Liver (tissue), 9 donors: ENCODE measurements around the gene BHMT2. TPM values are rescaled to one million over a fixed set of nuclear protein-coding genes. Genes with fewer than 3 reads are reported as not detected.

Experiments used
- DNase-seq: peaks from one replicate; pipeline ENCODE4 v3.0.0-alpha.2; 2017; ENCODE audit warnings: low spot score
- H3K27ac ChIP-seq, 2 donors: one replicate each; pipeline ENCODE4 v1.7.0; 2013; ENCODE audit warnings: inconsistent platforms in 2 of 2, low read length in 2 of 2, control low read depth in 1 of 2, low read depth in 1 of 2, mild to moderate bottlenecking in 1 of 2
- H3K27me3 ChIP-seq, 4 donors: one replicate each; pipeline versions ENCODE4 v1.6.1 to v1.7.0; 2013; ENCODE audit warnings: low read length in 3 of 4, inconsistent platforms in 1 of 4, mild to moderate bottlenecking in 1 of 4, moderate library complexity in 1 of 4; ENCODE audit not compliant: control insufficient read depth in 4 of 4, insufficient read depth in 4 of 4
- H3K36me3 ChIP-seq, 4 donors: one replicate each; pipeline versions ENCODE4 v1.6.1 to v1.7.0; 2013; ENCODE audit warnings: low read length in 3 of 4, mild to moderate bottlenecking in 3 of 4, low read depth in 1 of 4, moderate library complexity in 1 of 4; ENCODE audit not compliant: control insufficient read depth in 4 of 4, insufficient read depth in 3 of 4
- H3K4me1 ChIP-seq, 4 donors: one replicate each; pipeline versions ENCODE4 v1.6.1 to v1.7.0; 2013; ENCODE audit warnings: low read length in 3 of 4, mild to moderate bottlenecking in 3 of 4, moderate library complexity in 1 of 4; ENCODE audit not compliant: control insufficient read depth in 4 of 4, insufficient read depth in 4 of 4
- H3K4me3 ChIP-seq, 3 donors: one replicate each; pipeline versions ENCODE4 v1.6.1 to v1.7.0; 2013; ENCODE audit warnings: low read length in 3 of 3, control low read depth in 1 of 3, low read depth in 1 of 3, mild to moderate bottlenecking in 1 of 3
- H3K9ac ChIP-seq, 2 donors: one replicate each; pipeline ENCODE4 v1.7.0; 2013; ENCODE audit warnings: low read length in 2 of 2, mild to moderate bottlenecking in 2 of 2, moderate library complexity in 2 of 2, control low read depth in 1 of 2, low read depth in 1 of 2
- H3K9me3 ChIP-seq, 4 donors: one replicate each; pipeline versions ENCODE4 v1.6.1 to v1.7.0; 2013; ENCODE audit warnings: low read length in 3 of 4; ENCODE audit not compliant: control insufficient read depth in 4 of 4
- ATF3 ChIP-seq: IDR thresholded peaks from 2 replicates; pipeline ENCODE4 v1.6.1; 2016; ENCODE audit warnings: antibody characterized with exemption
- EGR1 ChIP-seq, 2 donors: IDR thresholded peaks; 2 replicates each; pipeline ENCODE4 v1.6.1; 2016 to 2018; ENCODE audit warnings: antibody characterized with exemption in 2 of 2, low read depth in 2 of 2
- FOXA1 ChIP-seq: IDR thresholded peaks from 2 replicates; pipeline ENCODE4 v1.6.1; 2016; ENCODE audit warnings: antibody characterized with exemption
- FOXA2 ChIP-seq: IDR thresholded peaks from 2 replicates; pipeline ENCODE4 v1.6.1; 2016; ENCODE audit warnings: antibody characterized with exemption
- GABPA ChIP-seq, 2 donors: IDR thresholded peaks in 1 of 2; conservative IDR thresholded peaks in 1 of 2; 2 replicates each; pipeline ENCODE4 v1.6.1; 2016; ENCODE audit warnings: antibody characterized with exemption in 2 of 2, mild to moderate bottlenecking in 1 of 2, moderate library complexity in 1 of 2
- HNF4A ChIP-seq, 2 donors: conservative IDR thresholded peaks; 2 replicates each; pipeline ENCODE4 v1.6.1; 2016; ENCODE audit warnings: antibody characterized with exemption in 2 of 2, mild to moderate bottlenecking in 2 of 2
- HNF4G ChIP-seq: IDR thresholded peaks from 2 replicates; pipeline ENCODE4 v1.6.1; 2016; ENCODE audit warnings: antibody characterized with exemption
- JUND ChIP-seq, 2 donors: IDR thresholded peaks; 2 replicates each; pipeline ENCODE4 v1.6.1; 2016; ENCODE audit warnings: antibody characterized with exemption in 2 of 2
- NR2F2 ChIP-seq: IDR thresholded peaks from 2 replicates; pipeline ENCODE4 v1.6.1; 2016; ENCODE audit warnings: antibody characterized with exemption
- RAD21 ChIP-seq, 2 donors: IDR thresholded peaks; 2 replicates each; pipeline ENCODE4 v1.6.1; 2016; ENCODE audit warnings: antibody characterized with exemption in 2 of 2, mild to moderate bottlenecking in 2 of 2
- RXRA ChIP-seq, 2 donors: IDR thresholded peaks; 2 replicates each; pipeline ENCODE4 v1.6.1; 2017 to 2018; ENCODE audit warnings: antibody characterized with exemption in 2 of 2, mild to moderate bottlenecking in 1 of 2
- SP1 ChIP-seq: IDR thresholded peaks from 2 replicates; pipeline ENCODE4 v1.6.1; 2018; ENCODE audit warnings: antibody characterized with exemption, mild to moderate bottlenecking
- TAF1 ChIP-seq: conservative IDR thresholded peaks from 2 replicates; pipeline ENCODE4 v1.6.1; 2016; ENCODE audit warnings: antibody characterized with exemption, mild to moderate bottlenecking
- YY1 ChIP-seq: IDR thresholded peaks from 2 replicates; pipeline ENCODE4 v1.6.1; 2016; ENCODE audit warnings: antibody characterized with exemption, mild to moderate bottlenecking
- ZBTB33 ChIP-seq: IDR thresholded peaks from 2 replicates; pipeline ENCODE4 v1.6.1; 2016; ENCODE audit warnings: antibody characterized with exemption
- WGBS: extraction: QIAGEN DNeasy Blood & Tissue Kit; methylation state at CpG from one replicate; pipeline ENCODE4 v1.1.7; 2013; 5-methylcytosine and 5-hydroxymethylcytosine counted together
- polyA plus RNA-seq, 2 donors: library from polyadenylated mRNA; stranded (reverse) in 1 of 2; unstranded in 1 of 2; fragments of 200-250 nt in 1 of 2; fragments of >200 nt in 1 of 2; fragmentation: Nextera tagmentation in 1 of 2; extraction: Ambion mirVana in 1 of 2; gene quantifications; one replicate each; pipeline versions ENCODE4 v1.2.1 to v1.2.3, GENCODE V29; 2013 to 2015
- total RNA-seq, 2 donors: library from RNA; depleted of rRNA; stranded (reverse); fragments of >200 nt; gene quantifications; one replicate each; pipeline ENCODE4 v1.2.3, GENCODE V29; 2014
- TF ChIP-seq, protein P1 (sequence below): IDR thresholded peaks from 2 replicates; pipeline ENCODE4 v1.6.1; 2016; ENCODE audit warnings: antibody characterized with exemption
- TF ChIP-seq, protein P2 (sequence below): IDR thresholded peaks from 2 replicates; pipeline ENCODE4 v1.6.1; 2016; ENCODE audit warnings: antibody characterized with exemption, mild to moderate bottlenecking
- TF ChIP-seq, protein P3 (sequence below): fragments of 150-350 bp; IDR thresholded peaks from 2 replicates; pipeline ENCODE4 v1.5.1; 2017; ENCODE audit warnings: improper control_type of control experiment, low read depth, low read length; ENCODE audit not compliant: missing input control
- donor health status: healthy.
- donor health status: healthy.
- donor health status: healthy.
- donor health status: healthy.
- donor health status: healthy.

Gene BHMT2
- total and polyA plus RNA-seq, 4 donors: 62.3 to 374 (median 271) TPM

- Histone ChIP-seq H3K27me3 (no peaks in the 10 kb centered on the region), H3K4me3 (no peak overlapping the region), H3K9ac (no peak overlapping the region), H3K4me1 (peaks cover 2 to 31% (median 23%) of the 10 kb centered on the region in 4 donors), H3K36me3 (peaks cover 0 to 2% (median 0%) of the 10 kb centered on the region in 4 donors), H3K27ac (no peak overlapping the region), H3K9me3 (no peaks in the 10 kb centered on the region)
- TF ChIP-seq YY1 (no peak), SP1 (no peak), NR2F2 (no peak), RAD21 (IDR thresholded peaks at IDR 0.05) (no peak), HNF4G (no peak), GABPA (IDR thresholded peaks at IDR 0.05 in 1 of 2, conservative IDR thresholded peaks at IDR 0.05 in 1 of 2) (no peak), HNF4A (conservative IDR thresholded peaks at IDR 0.05) (no peak), FOXA2 (no peak), ATF3 (no peak), ZBTB33 (no peak), JUND (IDR thresholded peaks at IDR 0.05) (no peak), TAF1 (no peak), FOXA1 (no peak), RXRA (IDR thresholded peaks at IDR 0.05) (no peak), EGR1 (IDR thresholded peaks at IDR 0.05; ENCODE audit: low read depth in 2 of 2) (no peak)
- TF ChIP-seq, protein P1, sequence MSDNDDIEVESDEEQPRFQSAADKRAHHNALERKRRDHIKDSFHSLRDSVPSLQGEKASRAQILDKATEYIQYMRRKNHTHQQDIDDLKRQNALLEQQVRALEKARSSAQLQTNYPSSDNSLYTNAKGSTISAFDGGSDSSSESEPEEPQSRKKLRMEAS: no peak
- TF ChIP-seq, protein P2, sequence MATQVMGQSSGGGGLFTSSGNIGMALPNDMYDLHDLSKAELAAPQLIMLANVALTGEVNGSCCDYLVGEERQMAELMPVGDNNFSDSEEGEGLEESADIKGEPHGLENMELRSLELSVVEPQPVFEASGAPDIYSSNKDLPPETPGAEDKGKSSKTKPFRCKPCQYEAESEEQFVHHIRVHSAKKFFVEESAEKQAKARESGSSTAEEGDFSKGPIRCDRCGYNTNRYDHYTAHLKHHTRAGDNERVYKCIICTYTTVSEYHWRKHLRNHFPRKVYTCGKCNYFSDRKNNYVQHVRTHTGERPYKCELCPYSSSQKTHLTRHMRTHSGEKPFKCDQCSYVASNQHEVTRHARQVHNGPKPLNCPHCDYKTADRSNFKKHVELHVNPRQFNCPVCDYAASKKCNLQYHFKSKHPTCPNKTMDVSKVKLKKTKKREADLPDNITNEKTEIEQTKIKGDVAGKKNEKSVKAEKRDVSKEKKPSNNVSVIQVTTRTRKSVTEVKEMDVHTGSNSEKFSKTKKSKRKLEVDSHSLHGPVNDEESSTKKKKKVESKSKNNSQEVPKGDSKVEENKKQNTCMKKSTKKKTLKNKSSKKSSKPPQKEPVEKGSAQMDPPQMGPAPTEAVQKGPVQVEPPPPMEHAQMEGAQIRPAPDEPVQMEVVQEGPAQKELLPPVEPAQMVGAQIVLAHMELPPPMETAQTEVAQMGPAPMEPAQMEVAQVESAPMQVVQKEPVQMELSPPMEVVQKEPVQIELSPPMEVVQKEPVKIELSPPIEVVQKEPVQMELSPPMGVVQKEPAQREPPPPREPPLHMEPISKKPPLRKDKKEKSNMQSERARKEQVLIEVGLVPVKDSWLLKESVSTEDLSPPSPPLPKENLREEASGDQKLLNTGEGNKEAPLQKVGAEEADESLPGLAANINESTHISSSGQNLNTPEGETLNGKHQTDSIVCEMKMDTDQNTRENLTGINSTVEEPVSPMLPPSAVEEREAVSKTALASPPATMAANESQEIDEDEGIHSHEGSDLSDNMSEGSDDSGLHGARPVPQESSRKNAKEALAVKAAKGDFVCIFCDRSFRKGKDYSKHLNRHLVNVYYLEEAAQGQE: no peak
- TF ChIP-seq, protein P3, sequence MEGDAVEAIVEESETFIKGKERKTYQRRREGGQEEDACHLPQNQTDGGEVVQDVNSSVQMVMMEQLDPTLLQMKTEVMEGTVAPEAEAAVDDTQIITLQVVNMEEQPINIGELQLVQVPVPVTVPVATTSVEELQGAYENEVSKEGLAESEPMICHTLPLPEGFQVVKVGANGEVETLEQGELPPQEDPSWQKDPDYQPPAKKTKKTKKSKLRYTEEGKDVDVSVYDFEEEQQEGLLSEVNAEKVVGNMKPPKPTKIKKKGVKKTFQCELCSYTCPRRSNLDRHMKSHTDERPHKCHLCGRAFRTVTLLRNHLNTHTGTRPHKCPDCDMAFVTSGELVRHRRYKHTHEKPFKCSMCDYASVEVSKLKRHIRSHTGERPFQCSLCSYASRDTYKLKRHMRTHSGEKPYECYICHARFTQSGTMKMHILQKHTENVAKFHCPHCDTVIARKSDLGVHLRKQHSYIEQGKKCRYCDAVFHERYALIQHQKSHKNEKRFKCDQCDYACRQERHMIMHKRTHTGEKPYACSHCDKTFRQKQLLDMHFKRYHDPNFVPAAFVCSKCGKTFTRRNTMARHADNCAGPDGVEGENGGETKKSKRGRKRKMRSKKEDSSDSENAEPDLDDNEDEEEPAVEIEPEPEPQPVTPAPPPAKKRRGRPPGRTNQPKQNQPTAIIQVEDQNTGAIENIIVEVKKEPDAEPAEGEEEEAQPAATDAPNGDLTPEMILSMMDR: no peak
- WGBS: 95% methylated on average over 2 of the region's 2 CpGs
- no peak for DNase-seq
Measured at GRCh38 chr5:79105868-79106267, 36.3 kb downstream of the BHMT2 start.
